ENCODE measurements around the gene DGKI. TPM values are rescaled to one million over a fixed set of nuclear protein-coding genes. Genes with fewer than 3 reads are reported as not detected.
A peak's percentile ranks its signal among the peaks of the same experiment; 100 is the strongest.

The DGKI gene
- total and polyA plus RNA-seq, 2 of the 13 experiments (the other 11 are each of a cell fraction or from before 2014, with no cell fraction given), result 0.09 to 0.17 TPM

DNA sequence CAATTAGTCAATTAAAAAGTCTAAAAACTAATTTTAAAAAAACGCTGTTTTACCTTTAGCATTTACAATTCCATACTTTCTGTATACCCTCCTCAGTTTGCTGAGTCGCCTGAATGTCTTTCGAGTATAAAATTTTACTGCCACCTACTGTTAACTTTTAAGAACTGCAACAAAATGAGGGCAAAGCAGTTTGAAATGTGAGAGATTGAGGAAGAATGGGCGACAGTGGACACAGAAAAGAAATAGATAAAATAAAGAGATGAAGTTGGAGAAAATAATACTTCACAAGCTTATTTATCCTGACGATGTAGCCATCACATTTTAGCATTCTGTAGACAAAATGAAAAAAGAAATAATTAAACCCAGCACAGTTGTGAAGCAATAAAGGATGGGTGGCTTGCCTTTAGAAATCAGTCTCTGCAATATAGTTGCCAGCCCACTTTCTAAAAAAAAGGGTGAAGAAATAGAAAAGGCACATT, 392.5 kb downstream of the DGKI start:
- intact Hi-C loops (cut with micrococcal nuclease; ENCODE audit: unreplicated experiment), result loop anchor here (1.0 to 10.0 kb wide), 3 partner anchors 138 to 1059 kb away; no protein-coding TSS in a partner anchor
- DNase-seq (ENCODE audit: low spot score) (peak; percentile 24), FAIRE-seq (peak; percentile 83), ATAC-seq (peak; percentile 76)
- no peaks in the 10 kb centered on the region for H3K36me3 ChIP-seq (replicated peaks in 1 of 2; ENCODE audit: control insufficient read depth in 1 of 2, insufficient read depth in 2 of 2, low read length in 2 of 2)
- H3K27ac ChIP-seq (ENCODE audit: extremely low read length, insufficient read depth, low read length), result no peak overlapping the region
- ChIA-PET POLR2A (no interaction called here), CTCF (ENCODE audit: low intra/inter-chr PET ratio, low total read pairs) (interaction anchor here (1.3 kb wide), 1 partner anchor 285 kb away, joined by 6 read pairs; no protein-coding TSS in a partner anchor)
- H3K4me2 ChIP-seq (ENCODE audit: low read depth, low read length), result no peak overlapping the region
- H3K9ac ChIP-seq (ENCODE audit: insufficient read depth, low read depth, low read length), result no peak overlapping the region
- no TSS peak for BruUV-seq (replicated peaks)
- no peaks in the 10 kb centered on the region for H3K4me1 ChIP-seq (ENCODE audit: insufficient read depth, low read length)
- no peaks in the 10 kb centered on the region for H3K27me3 ChIP-seq (ENCODE audit: control insufficient read depth in 1 of 2, insufficient read depth in 2 of 2, low read length in 2 of 2)
- H3K4me3 ChIP-seq (replicated peaks in 1 of 3; ENCODE audit: insufficient read depth in 1 of 3, low read depth in 2 of 3, low read length in 3 of 3), result no peak overlapping the region
- no peaks in the 10 kb centered on the region for H3K9me3 ChIP-seq (ENCODE audit: low read length)
- no peaks in the 10 kb centered on the region for H3K79me2 ChIP-seq (ENCODE audit: insufficient read depth, low read length)
- H4K20me1 ChIP-seq (ENCODE audit: insufficient read depth, low read length), result no peaks in the 10 kb centered on the region
- TF ChIP-seq, protein P1, sequence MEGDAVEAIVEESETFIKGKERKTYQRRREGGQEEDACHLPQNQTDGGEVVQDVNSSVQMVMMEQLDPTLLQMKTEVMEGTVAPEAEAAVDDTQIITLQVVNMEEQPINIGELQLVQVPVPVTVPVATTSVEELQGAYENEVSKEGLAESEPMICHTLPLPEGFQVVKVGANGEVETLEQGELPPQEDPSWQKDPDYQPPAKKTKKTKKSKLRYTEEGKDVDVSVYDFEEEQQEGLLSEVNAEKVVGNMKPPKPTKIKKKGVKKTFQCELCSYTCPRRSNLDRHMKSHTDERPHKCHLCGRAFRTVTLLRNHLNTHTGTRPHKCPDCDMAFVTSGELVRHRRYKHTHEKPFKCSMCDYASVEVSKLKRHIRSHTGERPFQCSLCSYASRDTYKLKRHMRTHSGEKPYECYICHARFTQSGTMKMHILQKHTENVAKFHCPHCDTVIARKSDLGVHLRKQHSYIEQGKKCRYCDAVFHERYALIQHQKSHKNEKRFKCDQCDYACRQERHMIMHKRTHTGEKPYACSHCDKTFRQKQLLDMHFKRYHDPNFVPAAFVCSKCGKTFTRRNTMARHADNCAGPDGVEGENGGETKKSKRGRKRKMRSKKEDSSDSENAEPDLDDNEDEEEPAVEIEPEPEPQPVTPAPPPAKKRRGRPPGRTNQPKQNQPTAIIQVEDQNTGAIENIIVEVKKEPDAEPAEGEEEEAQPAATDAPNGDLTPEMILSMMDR (CRISPR knock-in tag; IDR thresholded peaks at IDR 0.05), result peak; percentile 66
- no peak for TF ChIP-seq ZNF781 (CRISPR knock-in tag; IDR thresholded peaks at IDR 0.05; ENCODE audit: borderline replicate concordance, not compliant biosample characterization)
- no peak for TF ChIP-seq MYNN (CRISPR knock-in tag; IDR thresholded peaks at IDR 0.05; ENCODE audit: low read depth)
- TF ChIP-seq, protein P2, sequence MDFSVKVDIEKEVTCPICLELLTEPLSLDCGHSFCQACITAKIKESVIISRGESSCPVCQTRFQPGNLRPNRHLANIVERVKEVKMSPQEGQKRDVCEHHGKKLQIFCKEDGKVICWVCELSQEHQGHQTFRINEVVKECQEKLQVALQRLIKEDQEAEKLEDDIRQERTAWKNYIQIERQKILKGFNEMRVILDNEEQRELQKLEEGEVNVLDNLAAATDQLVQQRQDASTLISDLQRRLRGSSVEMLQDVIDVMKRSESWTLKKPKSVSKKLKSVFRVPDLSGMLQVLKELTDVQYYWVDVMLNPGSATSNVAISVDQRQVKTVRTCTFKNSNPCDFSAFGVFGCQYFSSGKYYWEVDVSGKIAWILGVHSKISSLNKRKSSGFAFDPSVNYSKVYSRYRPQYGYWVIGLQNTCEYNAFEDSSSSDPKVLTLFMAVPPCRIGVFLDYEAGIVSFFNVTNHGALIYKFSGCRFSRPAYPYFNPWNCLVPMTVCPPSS (IDR thresholded peaks at IDR 0.05), result no peak
- TF ChIP-seq JUNB (CRISPR knock-in tag; IDR thresholded peaks at IDR 0.05; ENCODE audit: borderline replicate concordance), result no peak
- peak; percentile 21; the same call in 1 of the 2 replicates for TF ChIP-seq SMC3 (IDR thresholded peaks at IDR 0.05; ENCODE audit: low read length)
- TF ChIP-seq CAMTA2 (CRISPR knock-in tag; IDR thresholded peaks at IDR 0.05; ENCODE audit: borderline replicate concordance), result no peak
- TF ChIP-seq STAG1 (CRISPR knock-in tag; IDR thresholded peaks at IDR 0.05), result peak; percentile 59
- TF ChIP-seq, protein P3, sequence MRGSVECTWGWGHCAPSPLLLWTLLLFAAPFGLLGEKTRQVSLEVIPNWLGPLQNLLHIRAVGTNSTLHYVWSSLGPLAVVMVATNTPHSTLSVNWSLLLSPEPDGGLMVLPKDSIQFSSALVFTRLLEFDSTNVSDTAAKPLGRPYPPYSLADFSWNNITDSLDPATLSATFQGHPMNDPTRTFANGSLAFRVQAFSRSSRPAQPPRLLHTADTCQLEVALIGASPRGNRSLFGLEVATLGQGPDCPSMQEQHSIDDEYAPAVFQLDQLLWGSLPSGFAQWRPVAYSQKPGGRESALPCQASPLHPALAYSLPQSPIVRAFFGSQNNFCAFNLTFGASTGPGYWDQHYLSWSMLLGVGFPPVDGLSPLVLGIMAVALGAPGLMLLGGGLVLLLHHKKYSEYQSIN (CRISPR knock-in tag; IDR thresholded peaks at IDR 0.05; ENCODE audit: borderline replicate concordance), result no peak
- TF ChIP-seq MAFF (IDR thresholded peaks at IDR 0.05; ENCODE audit: low read depth, low read length), result peak; percentile 75
- TF ChIP-seq HDAC2 (CRISPR knock-in tag; IDR thresholded peaks at IDR 0.05), result no peak
- peak; percentile 63 to 74 for TF ChIP-seq MAFK (conservative IDR thresholded peaks at IDR 0.05 in 1 of 2, IDR thresholded peaks at IDR 0.05 in 1 of 2; ENCODE audit: low read length in 2 of 2)
- TF ChIP-seq ZNF572 (CRISPR knock-in tag; IDR thresholded peaks at IDR 0.05), result no peak
- no peak overlapping the region for H2AFZ ChIP-seq (ENCODE audit: low read length)
- in situ Hi-C loops (cut with HindIII; ENCODE audit: extremely low pct_ligation_motif_present, low pct_unique_long_range_greater_than_20kb), result loop anchor here (10.0 kb wide), 1 partner anchor 289 kb away; no protein-coding TSS in a partner anchor
- 3% methylated on average over 5 of the region's 5 CpGs for WGBS (ENCODE audit: low lambda C conversion rate)
